GM18498 (cell line): ENCODE results near the gene SLC7A6.

Experiments used
- ATAC-seq: cut with Tn5 transposase; IDR thresholded peaks from one replicate; pipeline ENCODE4 v1.9.1; 2021; ENCODE audit warnings: mild to moderate bottlenecking, moderate library complexity; ENCODE audit not compliant: unreplicated experiment

SLC7A6 gene

DNA sequence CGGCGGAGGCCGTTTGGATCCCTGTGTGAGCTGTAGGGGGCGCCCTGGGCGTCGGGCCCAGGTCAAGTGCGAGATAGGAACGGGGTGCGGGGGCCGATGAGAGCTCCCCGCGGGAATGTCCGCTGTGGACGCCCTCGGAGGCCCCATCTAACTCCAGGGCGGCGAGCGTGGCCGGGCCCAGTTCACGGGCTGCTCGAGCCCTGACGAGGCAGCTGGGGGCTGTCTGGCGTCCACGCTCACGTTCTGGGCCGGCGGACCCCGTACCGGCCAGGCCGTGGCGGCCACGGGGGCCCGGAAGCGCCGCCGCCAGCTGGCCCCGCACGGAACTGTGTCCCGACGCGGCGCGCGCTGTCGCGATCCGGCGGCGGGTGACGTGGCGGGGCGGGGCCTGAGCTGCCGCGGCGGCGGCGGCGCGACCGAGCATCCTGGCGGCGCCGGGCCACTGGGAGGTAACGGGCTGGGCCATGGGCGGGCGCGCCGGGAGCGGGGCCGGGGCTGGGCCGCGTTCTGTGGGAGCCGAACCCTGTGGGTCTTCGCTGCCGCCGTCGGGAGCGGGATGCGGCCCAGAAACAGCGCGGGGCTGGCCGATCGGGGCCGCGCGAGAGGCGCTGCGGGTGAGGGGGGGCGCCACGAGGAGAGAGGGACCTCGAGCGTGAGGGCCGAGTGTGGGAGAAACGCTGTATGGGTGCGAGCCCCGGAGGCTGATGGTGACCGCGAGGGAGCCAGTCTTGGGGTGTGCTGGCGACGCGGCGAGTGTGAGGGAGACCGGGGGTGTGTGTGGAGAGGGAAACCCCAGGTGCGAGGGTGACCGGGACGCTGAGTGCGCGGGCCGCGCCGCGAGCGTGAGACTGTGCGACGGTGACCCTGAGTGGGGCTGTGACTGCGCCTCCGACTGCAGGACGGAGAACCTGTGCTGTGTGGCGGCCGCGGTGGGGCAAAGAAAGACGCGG, at the start of gene SLC7A6:
Gene SLC7A6 (plus strand): TSS at position 399 of the 950 bp plus-strand sequence. CDS start 10,201 bp downstream, outside the sequence.
- peak; percentile 61 for ATAC-seq

DNA sequence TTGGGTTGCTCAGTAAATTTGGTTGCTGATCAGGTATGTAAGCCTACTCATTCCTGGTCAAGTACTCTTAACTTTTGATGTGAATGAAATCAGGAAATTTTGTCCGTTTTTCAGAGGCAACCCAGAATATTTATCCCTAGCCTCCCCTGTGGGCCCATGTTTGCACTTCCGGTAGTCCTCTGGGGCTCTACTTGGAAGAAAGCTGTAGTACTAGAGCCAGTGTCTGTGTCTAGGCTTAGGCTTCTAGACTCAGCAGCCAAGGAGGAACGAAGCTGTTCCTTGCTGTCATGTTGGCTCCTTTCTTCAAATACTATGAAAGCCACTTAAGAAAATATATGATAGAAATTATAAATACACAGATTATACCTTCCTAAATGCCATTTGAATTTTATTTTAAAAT, 49.6 kb upstream of the SLC7A6 start:
- no peak for ATAC-seq

DNA sequence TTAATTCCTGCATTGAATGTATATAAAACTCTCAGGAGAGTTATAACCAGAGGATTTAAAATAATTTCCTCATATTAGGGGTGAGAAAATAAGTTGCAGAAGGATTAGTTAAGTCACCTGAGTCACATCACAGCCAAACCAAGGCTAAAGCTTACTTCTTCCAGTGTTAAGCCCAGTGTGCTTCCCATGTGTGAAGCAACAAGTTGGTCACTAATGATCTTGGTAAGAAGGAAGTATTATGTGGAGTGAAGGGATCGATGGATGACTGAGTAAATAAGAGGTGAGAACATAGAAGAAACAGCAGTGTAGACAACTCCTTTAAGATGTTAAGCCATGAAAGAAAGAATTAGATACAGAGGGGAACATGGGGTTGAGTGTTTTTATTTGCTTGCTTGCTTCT, 49.0 kb upstream of the SLC7A6 start:
- no peak for ATAC-seq

DNA sequence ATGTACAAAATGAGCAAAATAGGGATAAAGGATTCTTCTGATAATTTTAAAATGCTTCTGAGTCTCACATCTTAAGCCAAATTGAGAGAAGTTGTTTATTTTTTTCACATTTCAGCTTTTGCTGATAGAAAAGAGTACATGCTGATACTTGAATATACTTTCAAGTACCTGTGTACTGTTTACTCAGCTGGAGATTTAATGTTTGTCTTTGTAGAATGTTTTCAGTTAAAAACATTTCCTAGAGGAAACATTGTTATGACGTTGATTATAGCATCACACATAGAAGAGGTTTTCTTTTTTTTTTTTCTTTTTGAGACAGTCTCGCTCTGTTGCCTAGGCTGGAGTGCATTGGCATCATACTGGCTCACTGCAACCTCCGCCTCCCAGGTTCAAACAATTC, 48.1 kb upstream of the SLC7A6 start:
- no peak for ATAC-seq

DNA sequence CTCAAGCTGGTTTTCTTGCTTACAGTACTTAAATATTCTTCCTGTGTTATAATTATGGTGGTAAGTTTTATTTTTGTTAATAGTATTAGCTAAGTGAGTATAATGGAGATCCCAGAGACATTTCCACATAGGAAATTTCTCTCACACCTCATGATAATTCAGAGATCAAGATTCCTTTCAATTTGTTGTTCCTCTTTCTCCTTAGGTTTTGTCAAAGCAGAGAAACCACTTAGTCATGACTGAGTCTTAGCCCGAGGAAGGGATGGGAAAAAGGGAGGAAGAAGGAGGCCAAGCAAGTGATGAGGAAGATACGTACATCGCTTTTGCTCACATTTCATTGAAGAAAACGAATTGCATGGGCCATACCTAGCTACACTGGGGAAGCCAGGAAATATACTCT, 46.8 kb upstream of the SLC7A6 start:
- no peak for ATAC-seq

DNA sequence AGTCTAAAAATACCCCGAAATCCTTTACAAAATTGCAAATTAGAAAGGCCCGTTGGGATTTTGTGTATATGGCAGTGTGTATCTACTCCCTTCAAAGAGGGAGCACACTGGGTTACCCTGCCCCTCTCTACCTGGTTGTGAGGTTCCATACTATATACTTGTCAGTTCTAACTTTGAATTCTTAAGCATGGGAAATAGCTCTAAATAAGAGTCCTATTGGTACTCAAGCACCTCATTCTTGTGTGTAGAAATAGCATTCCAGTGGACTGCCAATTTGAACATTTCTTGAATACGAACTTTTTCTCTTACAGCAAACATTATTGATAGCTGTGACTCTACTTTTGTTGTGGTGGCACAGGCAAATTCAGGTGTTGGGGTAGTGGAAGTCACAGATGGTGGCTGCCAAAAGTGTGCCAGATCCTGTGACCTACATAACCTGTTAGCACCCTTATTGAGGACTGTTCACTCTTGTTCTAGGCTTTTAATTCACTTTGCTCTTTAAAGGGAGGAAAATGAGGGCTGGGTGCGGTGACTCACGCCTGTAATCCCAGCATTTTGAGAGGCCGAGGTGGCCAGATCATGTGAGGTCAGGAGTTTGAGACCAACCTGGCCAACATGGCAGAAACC, 44.5 kb upstream of the SLC7A6 start:
- no peak for ATAC-seq

DNA sequence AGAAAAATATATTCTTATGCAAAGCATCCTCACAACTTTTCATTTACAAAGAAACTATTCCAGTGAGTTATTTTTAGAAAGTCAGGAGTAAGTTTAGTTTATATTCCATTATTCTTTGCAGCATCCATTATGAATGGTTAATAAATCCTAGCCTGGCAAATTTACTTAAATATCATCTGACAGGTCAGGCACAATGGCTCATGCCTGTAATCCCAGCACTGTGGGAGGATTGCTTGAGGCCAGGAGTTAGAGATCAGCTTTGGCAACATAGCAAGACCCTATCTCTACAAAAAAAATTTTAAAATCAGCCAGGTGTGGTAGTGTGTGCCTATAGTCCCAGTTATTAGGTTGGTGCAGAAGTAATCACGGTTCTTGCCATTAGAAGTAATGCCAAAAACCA, 41.3 kb upstream of the SLC7A6 start:
- ATAC-seq = no peak

DNA sequence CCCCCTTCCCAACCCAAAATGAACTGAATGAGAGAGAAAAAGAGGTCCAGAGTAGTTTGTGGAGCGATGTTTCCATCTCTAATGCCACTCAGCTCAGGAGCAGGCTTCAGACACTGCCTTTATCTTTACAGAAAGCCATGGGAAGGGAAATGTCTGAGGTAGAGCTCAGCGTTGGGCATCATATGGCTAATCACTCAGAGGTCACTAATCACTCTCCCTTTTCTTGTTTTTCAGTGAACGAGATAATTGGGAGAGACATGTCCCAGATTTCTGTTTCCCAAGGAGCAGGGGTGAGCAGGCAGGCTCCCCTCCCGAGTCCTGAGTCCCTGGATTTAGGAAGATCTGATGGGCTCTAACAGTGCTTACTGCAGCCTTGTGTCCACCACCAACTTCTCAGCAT, 38.2 kb upstream of the SLC7A6 start:
- ATAC-seq = no peak

DNA sequence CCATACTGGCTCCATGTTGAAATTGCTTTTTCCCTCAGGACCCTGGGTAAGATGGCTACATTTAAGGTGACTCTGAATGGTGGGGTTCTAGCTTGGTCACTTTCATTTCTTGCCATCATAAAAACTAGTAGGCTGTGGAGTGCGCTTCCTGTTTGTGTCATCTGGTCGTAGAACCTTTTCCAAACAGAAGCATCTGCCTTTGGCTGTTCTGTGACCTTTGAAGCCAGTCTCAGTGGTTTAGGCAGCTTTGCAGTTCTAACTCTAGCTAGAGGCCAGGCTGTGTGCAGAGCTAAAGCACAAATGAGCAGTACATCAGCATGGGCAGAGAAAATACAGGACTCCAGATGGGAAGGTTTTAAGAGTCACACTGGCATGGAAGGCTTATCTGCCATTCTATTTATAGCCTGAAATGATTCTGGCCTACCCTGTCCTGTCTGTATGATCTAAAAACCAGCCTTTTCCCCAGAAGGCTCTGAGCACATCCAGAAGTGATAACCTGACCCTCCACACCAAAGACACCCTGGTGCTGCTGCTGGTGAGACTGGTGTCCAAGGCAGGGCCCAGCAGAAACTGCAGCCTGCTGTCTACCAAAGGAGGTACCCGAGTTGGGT, 37.0 kb upstream of the SLC7A6 start:
- no peak for ATAC-seq

DNA sequence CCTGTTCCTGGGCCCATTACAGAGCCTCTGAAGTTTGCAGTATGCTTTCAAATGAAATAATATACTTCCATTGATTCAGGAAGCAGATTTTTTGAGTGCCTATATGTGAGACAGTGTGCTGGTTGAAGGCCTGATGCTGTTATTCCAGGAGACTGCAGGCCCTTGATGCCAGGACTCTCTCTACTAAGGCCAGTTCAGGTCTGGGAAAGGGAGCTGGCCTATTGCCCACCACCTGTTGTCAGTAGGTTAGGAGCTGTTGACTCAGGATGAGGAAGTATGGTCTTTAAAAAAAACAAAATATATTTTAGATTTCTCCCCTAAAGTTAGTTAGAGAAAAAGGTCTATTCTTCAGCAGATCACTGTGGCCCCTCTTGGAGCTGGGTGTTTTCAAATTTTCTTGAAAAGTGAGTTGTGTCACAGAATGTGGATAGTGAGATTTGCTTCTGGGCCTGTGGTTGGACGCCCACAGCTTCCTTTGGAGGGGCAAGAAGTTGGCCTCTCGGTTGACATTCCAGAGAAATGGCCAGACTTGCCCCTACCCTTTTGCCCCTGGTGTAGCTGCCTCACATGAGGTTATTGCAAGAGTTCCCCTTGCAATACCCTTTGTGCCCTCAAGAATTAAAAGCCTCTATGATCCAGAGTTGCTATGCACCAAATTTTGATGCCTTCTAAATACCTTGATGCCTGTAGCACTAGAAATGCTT, 36.3 kb upstream of the SLC7A6 start:
- ATAC-seq = no peak

DNA sequence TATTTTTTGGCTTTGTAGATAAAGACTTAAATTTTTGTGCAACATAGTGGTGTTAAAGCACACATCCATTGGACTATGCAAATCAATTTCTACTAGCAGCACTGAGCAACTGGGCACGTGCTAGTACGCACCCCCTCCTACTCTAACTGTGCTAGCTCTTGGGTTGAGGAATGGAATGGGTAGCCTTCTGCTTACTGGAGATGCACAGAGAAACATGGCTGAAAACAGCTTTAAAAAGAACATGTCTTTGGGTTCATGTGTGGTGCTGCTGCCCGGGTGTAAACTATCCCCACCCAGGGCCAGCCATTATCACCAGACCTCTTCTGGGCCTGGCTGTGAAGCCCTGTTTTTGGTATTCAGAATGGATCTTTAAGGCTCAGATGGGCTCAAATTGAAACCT, 35.7 kb upstream of the SLC7A6 start:
- no peak for ATAC-seq

DNA sequence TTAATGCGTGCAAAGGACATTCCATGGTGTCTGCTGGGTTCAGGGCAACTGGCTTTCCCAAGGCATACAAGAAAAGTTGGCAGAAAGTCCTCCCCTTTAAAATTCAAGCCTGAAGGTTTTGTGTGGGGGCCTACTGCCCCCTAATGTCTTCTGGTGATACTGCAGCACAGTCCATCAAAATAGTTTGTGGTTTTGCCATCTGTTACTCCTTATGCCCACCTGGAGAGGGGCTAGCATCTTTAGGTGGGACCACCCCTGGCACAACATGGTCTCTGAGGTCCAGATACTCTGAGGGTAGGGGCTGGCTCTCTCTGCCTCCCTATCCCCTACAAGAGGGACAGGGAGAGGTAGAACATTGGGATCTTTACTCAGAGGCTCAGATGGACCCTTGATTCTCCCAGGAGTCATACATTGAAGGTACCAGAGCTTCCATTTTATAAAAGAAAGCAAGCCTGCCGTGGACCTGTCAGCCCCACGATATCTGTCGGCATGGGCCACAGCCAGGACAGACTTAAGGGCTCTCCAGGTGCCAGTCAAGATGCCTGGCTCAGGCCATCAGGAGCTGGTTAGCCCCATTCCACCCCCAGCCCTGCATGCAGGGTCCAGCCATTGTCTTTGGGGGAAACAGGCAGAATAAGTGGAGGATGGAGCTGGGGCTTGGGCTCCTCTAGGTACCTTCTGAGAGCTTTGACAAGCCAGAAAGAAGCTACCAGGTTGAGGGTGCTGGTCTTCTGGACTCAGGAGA, 34.7 kb upstream of the SLC7A6 start:
- ATAC-seq = no peak

DNA sequence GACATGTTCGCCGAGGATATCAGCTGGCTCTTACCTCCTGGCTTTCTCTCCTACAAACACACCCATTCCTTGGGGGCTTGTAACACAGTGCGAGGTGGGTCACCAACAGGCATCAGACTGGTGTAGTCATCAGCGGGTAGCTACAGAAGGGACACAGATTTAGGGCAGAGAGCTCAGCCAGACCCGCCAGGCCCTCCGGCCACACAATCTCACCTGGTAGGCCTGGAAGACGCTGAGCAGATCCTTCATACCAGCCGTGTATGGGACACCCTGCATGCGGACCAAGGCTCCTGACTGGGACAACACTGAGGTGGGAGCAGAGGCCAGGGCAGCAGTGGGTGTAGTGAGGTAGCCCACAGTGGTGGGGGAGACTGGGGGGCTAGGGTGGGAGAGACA, 34.2 kb upstream of the SLC7A6 start:
- no peak for ATAC-seq

DNA sequence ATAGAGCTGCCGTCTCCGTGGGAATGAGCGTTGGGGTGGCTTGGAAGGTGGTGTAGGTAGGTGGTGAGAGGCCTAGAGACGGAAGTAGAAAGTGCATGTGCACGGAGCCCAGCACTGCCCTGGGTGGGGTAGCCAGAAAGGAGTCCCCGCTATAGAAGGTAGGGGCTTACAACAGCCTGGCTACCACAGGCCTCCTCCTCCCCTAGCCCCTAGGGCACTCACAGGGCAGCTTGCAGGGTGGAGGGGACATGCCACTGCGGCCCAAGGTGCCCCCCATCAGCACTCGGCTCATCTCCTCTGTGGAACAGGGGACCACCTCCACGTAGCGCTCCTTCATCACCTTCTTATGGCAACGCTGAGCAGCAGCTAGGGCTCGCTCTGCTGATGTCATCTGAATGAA, 33.4 kb upstream of the SLC7A6 start:
- ATAC-seq = no peak

DNA sequence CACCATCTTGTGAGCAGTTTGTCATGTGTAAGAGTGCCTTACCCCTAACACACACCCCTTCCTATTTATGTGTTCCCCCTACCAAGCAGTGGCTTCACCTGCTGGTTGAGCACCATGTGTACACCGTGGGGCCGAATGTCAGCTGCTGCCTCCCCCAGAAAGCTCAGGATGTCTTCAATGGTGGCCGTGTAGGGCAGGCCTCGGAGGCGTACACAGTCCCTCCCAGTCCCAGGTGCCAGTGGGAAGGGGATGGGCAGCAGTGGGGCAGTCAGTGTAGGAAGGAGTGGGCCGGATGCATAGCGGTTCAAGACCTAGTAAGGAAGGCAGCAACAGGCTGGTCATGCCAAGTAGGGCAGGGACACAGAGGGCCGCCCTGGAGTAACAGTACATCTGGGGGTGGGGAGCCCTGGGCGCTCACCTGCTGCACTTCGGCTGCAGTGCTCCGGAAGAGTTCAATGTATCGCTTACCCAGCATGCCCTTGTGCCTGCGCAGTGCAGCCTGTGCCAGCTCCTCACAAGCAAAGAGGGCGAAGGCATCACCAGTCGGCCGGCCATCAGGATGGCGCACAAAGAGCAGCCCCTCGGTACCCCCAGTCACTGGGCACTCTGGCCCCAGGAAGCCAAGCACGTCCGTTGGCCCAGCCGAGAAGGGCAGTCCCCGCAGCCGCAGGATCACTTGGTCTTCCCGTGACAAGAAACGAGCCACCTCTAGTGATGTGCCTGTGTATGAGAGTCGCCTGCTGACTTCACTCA, 32.8 kb upstream of the SLC7A6 start:
- ATAC-seq = no peak

DNA sequence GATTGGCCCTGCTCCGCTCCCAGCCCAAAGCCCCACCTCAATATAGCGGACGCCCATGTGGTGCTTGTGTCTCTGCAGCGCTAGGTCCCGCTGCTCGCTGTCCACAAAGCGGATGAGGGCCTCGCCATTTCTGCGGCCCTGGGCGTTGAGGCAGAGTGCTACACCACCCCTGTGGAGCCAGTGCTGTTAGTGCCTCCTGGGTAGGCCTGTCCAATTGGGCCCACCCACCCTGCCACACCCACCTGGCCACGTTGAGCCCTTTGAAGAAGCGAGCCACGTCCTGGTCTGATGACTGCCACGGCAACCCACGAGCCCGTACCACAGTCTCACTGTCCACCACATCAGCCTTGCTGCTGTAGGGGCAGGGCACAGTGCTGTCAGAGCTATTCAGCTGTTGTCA, 32.0 kb upstream of the SLC7A6 start:
- no peak for ATAC-seq

DNA sequence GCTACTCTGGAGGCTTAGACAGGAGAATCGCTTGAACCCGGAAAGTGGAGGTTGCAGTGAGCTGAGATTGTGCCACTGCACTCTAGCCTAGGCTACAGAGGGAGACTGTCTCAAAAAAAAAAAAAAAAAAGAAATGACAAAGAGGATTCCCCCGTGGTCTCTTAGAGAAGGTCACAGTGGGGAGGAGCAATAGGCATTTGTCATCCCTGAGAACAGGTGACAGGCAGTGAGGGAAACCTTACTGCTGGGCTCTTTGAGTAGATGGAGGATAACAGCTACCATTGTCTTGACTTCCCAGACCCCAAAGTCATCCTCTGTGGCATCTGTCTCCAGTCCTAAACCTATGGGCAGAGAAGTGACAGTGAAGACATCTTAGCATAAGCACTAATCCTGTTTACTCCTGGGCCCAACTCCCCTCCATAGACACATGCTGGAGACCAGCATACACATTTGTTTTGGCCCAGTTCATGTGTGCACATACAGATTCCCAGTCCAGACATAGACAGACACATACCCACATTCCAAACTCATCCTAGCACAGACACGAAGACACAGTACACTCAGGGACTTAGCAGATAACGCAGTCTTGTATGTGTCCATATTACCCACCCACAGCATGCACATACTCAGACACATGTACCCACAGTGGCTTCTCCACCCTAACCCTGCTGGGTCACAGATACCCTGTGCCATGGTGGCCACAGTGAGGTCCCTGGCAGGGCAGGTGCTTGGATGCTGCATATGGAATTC, 31.1 kb upstream of the SLC7A6 start:
- ATAC-seq = no peak

DNA sequence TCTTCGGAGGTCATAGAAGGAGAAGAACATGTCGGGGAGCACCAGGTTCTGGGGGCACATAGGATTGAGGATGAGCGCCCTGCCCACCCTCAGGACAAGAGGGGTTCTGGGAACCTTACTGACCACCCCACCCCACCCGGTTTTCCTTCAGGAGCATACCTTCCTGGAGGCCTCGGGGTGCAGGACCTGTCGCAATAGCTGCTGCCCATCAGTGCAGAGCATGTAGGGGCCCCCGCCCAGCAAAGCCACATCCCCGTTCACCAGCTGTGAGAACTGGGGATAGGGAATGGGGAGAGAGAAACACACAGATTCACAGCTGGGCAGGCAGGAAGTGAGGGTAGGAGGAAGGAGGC, 30.5 kb upstream of the SLC7A6 start:
- ATAC-seq = no peak
